Endothelial cell of umbilical vein (primary cell): ENCODE measurements around the gene ASF1A. TPM values are rescaled to one million over a fixed set of nuclear protein-coding genes. Genes with fewer than 3 reads are reported as not detected.

Source experiments
- BruUV-seq: library from RNA; stranded (reverse); fragments of 400-500 nt; replicated peaks from 2 replicates; lab custom pipeline; 2021; lab: Mats Ljungman, UMichigan
- CTCF ChIA-PET: fragments of 300-600, 350-600 bp; sonication (Branson Sonifier 250); formaldehyde crosslinking; loops from one replicate; lab custom pipeline; 2021; ENCODE audit warnings: antibody characterized with exemption, inconsistent platforms; lab: Charles Lee
- POLR2A ChIA-PET: fragments of 300-600, 350-600 bp; sonication (Branson Sonifier 250); formaldehyde crosslinking; loops from one replicate; lab custom pipeline; 2021; ENCODE audit warnings: antibody characterized with exemption, inconsistent platforms; lab: Charles Lee
- DNase-seq: peaks from one replicate; pipeline ENCODE4 v3.0.0-alpha.2; 2011; ENCODE audit warnings: low read depth, low spot score
- FAIRE-seq: peaks from 2 replicates; lab custom pipeline; 2011; peaks lifted over from hg19 to GRCh38; lab: Jason Lieb, UNC
- H2AFZ ChIP-seq: 2 replicates; pipeline ENCODE4 v1.6.0; 2012; ENCODE audit warnings: low read depth, low read length, control low read depth, inconsistent platforms
- H3K27ac ChIP-seq: 2 replicates; pipeline ENCODE4 v1.5.1; 2011; ENCODE audit warnings: low read depth, mild to moderate bottlenecking, control low read depth, low read length, moderate library complexity; ENCODE audit not compliant: insufficient read depth
- H3K27me3 ChIP-seq, 2 experiments: 2 replicates each; pipeline versions ENCODE4 v1.6.0 to v1.6.1; 2011; ENCODE audit warnings: low read length in 2 of 2, mixed read lengths in 1 of 2; ENCODE audit not compliant: control insufficient read depth in 2 of 2, insufficient read depth in 2 of 2
- H3K36me3 ChIP-seq, 2 experiments: 2 replicates in 1 of 2; 3 replicates in 1 of 2; pipeline ENCODE4 v1.5.1; 2011; ENCODE audit warnings: low read length in 2 of 2, mild to moderate bottlenecking in 1 of 2, moderate library complexity in 1 of 2; ENCODE audit not compliant: control insufficient read depth in 2 of 2, insufficient read depth in 2 of 2; ENCODE audit errors: extremely low read depth in 1 of 2
- H3K4me1 ChIP-seq: 3 replicates; pipeline ENCODE4 v1.5.1; 2011; ENCODE audit warnings: mild to moderate bottlenecking, low read length; ENCODE audit not compliant: control insufficient read depth, insufficient read depth; ENCODE audit errors: extremely low read depth
- H3K4me2 ChIP-seq: 2 replicates; pipeline ENCODE4 v1.6.1; 2011; ENCODE audit warnings: low read length, control low read depth, mixed read lengths; ENCODE audit not compliant: insufficient read depth
- H3K4me3 ChIP-seq, 3 experiments: fragments of 200-600 bp in 1 of 3; sonication (generic), shearing (Covaris generic) in 1 of 3; replicated peaks in 1 of 3; 2 replicates each; pipeline ENCODE4 v1.5.1; 2011 to 2016; ENCODE audit warnings: control low read depth in 3 of 3, low read length in 3 of 3, mild to moderate bottlenecking in 2 of 3, inconsistent platforms in 1 of 3, low read depth in 1 of 3, moderate library complexity in 1 of 3; ENCODE audit not compliant: insufficient read depth in 1 of 3
- H3K79me2 ChIP-seq: 2 replicates; pipeline ENCODE4 v1.6.0; 2012; ENCODE audit warnings: low read length, inconsistent platforms; ENCODE audit not compliant: control insufficient read depth, insufficient read depth
- H3K9ac ChIP-seq: replicated peaks from 2 replicates; pipeline ENCODE3; 2011; ENCODE audit warnings: low read length, control low read depth; ENCODE audit not compliant: insufficient read depth; ENCODE audit errors: extremely low read depth
- H3K9me1 ChIP-seq: replicated peaks from 3 replicates; pipeline ENCODE4 v1.6.0; 2011; ENCODE audit warnings: mild to moderate bottlenecking, low read length; ENCODE audit not compliant: control insufficient read depth, insufficient read depth; ENCODE audit errors: extremely low read depth
- H3K9me3 ChIP-seq: replicated peaks from 2 replicates; pipeline ENCODE4 v1.5.1; 2012; ENCODE audit warnings: low read length, inconsistent platforms; ENCODE audit not compliant: control insufficient read depth, insufficient read depth
- H4K20me1 ChIP-seq: replicated peaks from 2 replicates; pipeline ENCODE3; 2011; ENCODE audit warnings: mild to moderate bottlenecking, low read length; ENCODE audit not compliant: control insufficient read depth, insufficient read depth; ENCODE audit errors: extremely low read depth
- EZH2 ChIP-seq: IDR thresholded peaks from 2 replicates; pipeline ENCODE4 v1.6.1; 2012; ENCODE audit warnings: borderline replicate concordance, low read depth, mild to moderate bottlenecking, moderate library complexity, low read length, inconsistent platforms; ENCODE audit not compliant: severe bottlenecking
- FOS ChIP-seq: IDR thresholded peaks from 2 replicates; pipeline ENCODE4 v1.6.1; 2011; ENCODE audit warnings: mild to moderate bottlenecking, low read length, moderate library complexity, borderline replicate concordance; ENCODE audit not compliant: insufficient read depth
- GATA2 ChIP-seq: IDR thresholded peaks from 2 replicates; pipeline ENCODE4 v1.7.0; 2011; ENCODE audit warnings: low read depth, mild to moderate bottlenecking, moderate library complexity, mixed read lengths, low read length; ENCODE audit not compliant: insufficient read length, insufficient read depth
- JUN ChIP-seq: IDR thresholded peaks from 2 replicates; pipeline ENCODE4 v1.6.1; 2011; ENCODE audit warnings: borderline replicate concordance, low read depth; ENCODE audit not compliant: insufficient read length, insufficient read depth
- MAX ChIP-seq: IDR thresholded peaks from 2 replicates; pipeline ENCODE4 v1.6.1; 2011; ENCODE audit not compliant: insufficient read depth, insufficient read length
- MYC ChIP-seq: IDR thresholded peaks from one replicate; pipeline ENCODE4 v1.6.1; 2011; ENCODE audit warnings: mild to moderate bottlenecking, low read depth, low read length
- POLR2A ChIP-seq: IDR thresholded peaks from 2 replicates; pipeline ENCODE4 v1.6.1; 2012; ENCODE audit warnings: low read depth, mild to moderate bottlenecking, control low read depth, low read length
- POLR2AphosphoS5 ChIP-seq: IDR thresholded peaks from 2 replicates; pipeline ENCODE4 v1.6.1; 2012; ENCODE audit warnings: low read depth, mild to moderate bottlenecking, control low read depth, low read length, moderate library complexity; ENCODE audit not compliant: insufficient read depth
- dilution Hi-C: fragments of 300-500 bp; cut with MboI; formaldehyde crosslinking; loops from one replicate; pipeline ENCODE4 v1.15.0; 2019; ENCODE audit warnings: low sequenced_read_pairs; ENCODE audit not compliant: extremely low pct_ligation_motif_present
- intact Hi-C: fragments of 100-400 bp; cut with micrococcal nuclease; formaldehyde crosslinking; loops from one replicate; pipeline ENCODE4 v1.10.0; 2022
- polyA plus RNA-seq, 4 experiments: library from polyadenylated mRNA; depleted of rRNA in 3 of 4; stranded (reverse) in 3 of 4; unstranded in 1 of 4; fragments of >200 nt; gene quantifications; 2 replicates each; pipeline versions ENCODE4 v1.2.1 to v1.2.3, GENCODE V29; 2011 to 2012; ENCODE audit warnings: missing spikeins in 1 of 4
- total RNA-seq: library from RNA; stranded (reverse); gene quantifications from 2 replicates; pipeline ENCODE4 v1.2.3, GENCODE V29; 2021
- TF ChIP-seq, protein P1 (sequence below), 2 donors: IDR thresholded peaks; 1 replicate in 1 of 2; 2 replicates in 1 of 2; pipeline ENCODE4 v1.5.1; 2011; ENCODE audit warnings: low read length in 2 of 2, mild to moderate bottlenecking in 2 of 2, moderate library complexity in 2 of 2, control low read depth in 1 of 2, inconsistent platforms in 1 of 2, low read depth in 1 of 2; ENCODE audit not compliant: insufficient read depth in 1 of 2; ENCODE audit errors: extremely low read depth in 1 of 2

ASF1A gene
- total and polyA plus RNA-seq, 2 donors (not counting 3 experiments of a cell fraction or from before 2014, with no cell fraction given), result 17.6 to 38.4 TPM

GRCh38 chr6:118930680-118931079 lies 36.7 kb downstream of the ASF1A start:
- ChIA-PET CTCF (no interaction called here), POLR2A (no interaction called here)
- H3K79me2 ChIP-seq, result no peaks in the 10 kb centered on the region
- no TSS peak for BruUV-seq
- TF ChIP-seq, protein P1, sequence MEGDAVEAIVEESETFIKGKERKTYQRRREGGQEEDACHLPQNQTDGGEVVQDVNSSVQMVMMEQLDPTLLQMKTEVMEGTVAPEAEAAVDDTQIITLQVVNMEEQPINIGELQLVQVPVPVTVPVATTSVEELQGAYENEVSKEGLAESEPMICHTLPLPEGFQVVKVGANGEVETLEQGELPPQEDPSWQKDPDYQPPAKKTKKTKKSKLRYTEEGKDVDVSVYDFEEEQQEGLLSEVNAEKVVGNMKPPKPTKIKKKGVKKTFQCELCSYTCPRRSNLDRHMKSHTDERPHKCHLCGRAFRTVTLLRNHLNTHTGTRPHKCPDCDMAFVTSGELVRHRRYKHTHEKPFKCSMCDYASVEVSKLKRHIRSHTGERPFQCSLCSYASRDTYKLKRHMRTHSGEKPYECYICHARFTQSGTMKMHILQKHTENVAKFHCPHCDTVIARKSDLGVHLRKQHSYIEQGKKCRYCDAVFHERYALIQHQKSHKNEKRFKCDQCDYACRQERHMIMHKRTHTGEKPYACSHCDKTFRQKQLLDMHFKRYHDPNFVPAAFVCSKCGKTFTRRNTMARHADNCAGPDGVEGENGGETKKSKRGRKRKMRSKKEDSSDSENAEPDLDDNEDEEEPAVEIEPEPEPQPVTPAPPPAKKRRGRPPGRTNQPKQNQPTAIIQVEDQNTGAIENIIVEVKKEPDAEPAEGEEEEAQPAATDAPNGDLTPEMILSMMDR (IDR thresholded peaks at IDR 0.05; ENCODE audit: extremely low read depth in 1 of 2, insufficient read depth in 1 of 2, low read depth in 1 of 2, low read length in 2 of 2), result no peak
- TF ChIP-seq FOS (no peak), MAX (no peak), POLR2AphosphoS5 (no peak), GATA2 (no peak), POLR2A (no peak), JUN (no peak), EZH2 (no peak), MYC (no peak)
- H2AFZ ChIP-seq, result no peak overlapping the region
- H3K9me1 ChIP-seq, result no peaks in the 10 kb centered on the region
- H3K4me1 ChIP-seq, result peaks cover 9% of the 10 kb centered on the region
- no peak overlapping the region for H3K27ac ChIP-seq
- no peak overlapping the region for H3K4me3 ChIP-seq
- no peaks in the 10 kb centered on the region for H4K20me1 ChIP-seq
- no peak overlapping the region for H3K9ac ChIP-seq
- dilution Hi-C loops (no loop called here), intact Hi-C loops (loop anchor here (10.0 kb wide), 1 partner anchor 414 kb away; the partner anchor contains the start of gene MAN1A1)
- no peaks in the 10 kb centered on the region for H3K9me3 ChIP-seq
- DNase-seq (no peak), FAIRE-seq (no peak)
- peaks cover 0 to 2% of the 10 kb centered on the region in 2 experiments for H3K36me3 ChIP-seq
- H3K4me2 ChIP-seq, result no peak overlapping the region
- no peaks in the 10 kb centered on the region for H3K27me3 ChIP-seq
